Fibroblast of lung (primary cell): ENCODE results near the gene BDP1. TPM values are rescaled to one million over a fixed set of nuclear protein-coding genes. Genes with fewer than 3 reads are reported as not detected.
"Not testable (repeated sequence)": the region's sequence is repeated elsewhere in the genome, so short reads cannot be mapped to it uniquely, and the experiment has no call there.

ENCODE experiments used
- DNase-seq, 2 donors: peaks; one replicate each; pipeline versions ENCODE4 v3.0.0 to v3.0.0-alpha.2; 2010; ENCODE audit warnings: low read depth in 2 of 2
- H2AFZ ChIP-seq: 2 replicates; pipeline ENCODE4 v1.5.1; 2012; ENCODE audit warnings: low read length, control low read depth, inconsistent platforms
- H3K27ac ChIP-seq: 2 replicates; pipeline ENCODE4 v1.5.1; 2011; ENCODE audit warnings: low read length, control low read depth; ENCODE audit not compliant: insufficient read depth
- H3K27me3 ChIP-seq: 2 replicates; pipeline ENCODE4 v1.5.1; 2011; ENCODE audit warnings: mild to moderate bottlenecking, low read length; ENCODE audit not compliant: control insufficient read depth, insufficient read depth
- H3K36me3 ChIP-seq: 2 replicates; pipeline ENCODE4 v1.5.1; 2011; ENCODE audit warnings: low read length; ENCODE audit not compliant: control insufficient read depth, insufficient read depth
- H3K4me1 ChIP-seq: 2 replicates; pipeline ENCODE4 v1.5.1; 2011; ENCODE audit warnings: low read length; ENCODE audit not compliant: control insufficient read depth, insufficient read depth; ENCODE audit errors: extremely low read depth
- H3K4me2 ChIP-seq: 2 replicates; pipeline ENCODE4 v1.5.1; 2011; ENCODE audit warnings: low read length, control low read depth; ENCODE audit not compliant: insufficient read depth; ENCODE audit errors: extremely low read depth
- H3K4me3 ChIP-seq, 4 experiments: fragments of 200-600 bp in 1 of 4; sonication (generic) in 1 of 4; replicated peaks in 1 of 4; 2 replicates each; pipeline ENCODE4 v1.5.1; 2011 to 2016; ENCODE audit warnings: low read length in 4 of 4, low read depth in 3 of 4, mild to moderate bottlenecking in 3 of 4, control low read depth in 2 of 4, inconsistent platforms in 1 of 4, mixed read lengths in 1 of 4; ENCODE audit not compliant: insufficient read depth in 1 of 4; ENCODE audit errors: control extremely low read depth in 1 of 4
- H3K79me2 ChIP-seq: 2 replicates; pipeline ENCODE4 v1.5.1; 2012; ENCODE audit warnings: mild to moderate bottlenecking, low read length, inconsistent platforms; ENCODE audit not compliant: control insufficient read depth, insufficient read depth
- H3K9ac ChIP-seq: 2 replicates; pipeline ENCODE4 v1.5.1; 2011; ENCODE audit warnings: mild to moderate bottlenecking, low read length, control low read depth; ENCODE audit not compliant: insufficient read depth
- H3K9me3 ChIP-seq: 2 replicates; pipeline ENCODE4 v1.5.1; 2012; ENCODE audit warnings: low read depth, low read length; ENCODE audit not compliant: control insufficient read depth, insufficient read depth
- H4K20me1 ChIP-seq: 2 replicates; pipeline ENCODE4 v1.5.1; 2011; ENCODE audit warnings: low read length; ENCODE audit not compliant: control insufficient read depth, insufficient read depth; ENCODE audit errors: extremely low read depth
- EZH2 ChIP-seq: IDR thresholded peaks from 2 replicates; pipeline ENCODE4 v1.5.1; 2012; ENCODE audit warnings: low read length, control low read depth, mild to moderate bottlenecking; ENCODE audit errors: missing control alignments
- polyA plus RNA-seq, 2 donors: library from polyadenylated mRNA; depleted of rRNA in 1 of 2; stranded (reverse) in 1 of 2; unstranded in 1 of 2; fragments of >200 nt; gene quantifications; 2 replicates each; pipeline ENCODE4 v1.2.1, GENCODE V29; 2011 to 2012; ENCODE audit warnings: missing spikeins in 1 of 2
- total RNA-seq: library from RNA; depleted of rRNA; stranded (reverse); fragments of >200 nt; gene quantifications from 2 replicates; pipeline ENCODE4 v1.2.1, GENCODE V29; 2014
- TF ChIP-seq, protein P1 (sequence below), 2 donors: IDR thresholded peaks in 1 of 2; conservative IDR thresholded peaks in 1 of 2; 1 replicate in 1 of 2; 2 replicates in 1 of 2; pipeline ENCODE4 v1.5.1; 2011 to 2012; ENCODE audit warnings: low read length in 2 of 2, control low read depth in 1 of 2, inconsistent platforms in 1 of 2, low read depth in 1 of 2, mild to moderate bottlenecking in 1 of 2

Gene BDP1
- total and polyA plus RNA-seq, 2 donors (not counting 1 experiment from before 2014, with no cell fraction given): 13.3 to 21.3 TPM

DNA sequence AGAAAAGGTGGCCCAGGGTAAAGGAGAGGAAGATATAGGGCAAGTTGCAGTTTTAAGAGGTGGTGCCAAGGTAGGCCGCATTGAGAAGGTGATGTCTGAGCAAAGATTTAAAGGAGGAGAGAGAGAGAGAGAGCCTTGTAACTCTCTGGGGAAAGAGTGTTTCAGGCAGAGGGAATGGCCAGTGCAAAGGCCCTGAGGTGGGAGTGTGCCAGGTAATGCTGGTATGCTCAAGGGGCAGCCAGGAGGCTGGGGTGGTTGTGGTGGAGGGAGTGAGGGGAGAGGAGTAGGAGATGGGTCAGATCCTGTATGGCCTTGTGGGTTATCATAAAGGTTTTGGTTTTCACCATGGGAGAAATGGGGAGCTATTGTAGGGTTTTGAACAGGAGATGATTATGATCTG is 141.6 kb downstream of the BDP1 start:
- Histone ChIP-seq H3K4me2 (no peak overlapping the region), H3K4me1 (peaks cover 14% of the 10 kb centered on the region), H4K20me1 (no peaks in the 10 kb centered on the region), H3K36me3 (no peaks in the 10 kb centered on the region), H3K27ac (no peak overlapping the region), H2AFZ (no peak overlapping the region), H3K9ac (no peak overlapping the region), H3K27me3 (no peaks in the 10 kb centered on the region), H3K4me3 (no peak overlapping the region), H3K9me3 (no peaks in the 10 kb centered on the region), H3K79me2 (no peaks in the 10 kb centered on the region)
- TF ChIP-seq, protein P1, sequence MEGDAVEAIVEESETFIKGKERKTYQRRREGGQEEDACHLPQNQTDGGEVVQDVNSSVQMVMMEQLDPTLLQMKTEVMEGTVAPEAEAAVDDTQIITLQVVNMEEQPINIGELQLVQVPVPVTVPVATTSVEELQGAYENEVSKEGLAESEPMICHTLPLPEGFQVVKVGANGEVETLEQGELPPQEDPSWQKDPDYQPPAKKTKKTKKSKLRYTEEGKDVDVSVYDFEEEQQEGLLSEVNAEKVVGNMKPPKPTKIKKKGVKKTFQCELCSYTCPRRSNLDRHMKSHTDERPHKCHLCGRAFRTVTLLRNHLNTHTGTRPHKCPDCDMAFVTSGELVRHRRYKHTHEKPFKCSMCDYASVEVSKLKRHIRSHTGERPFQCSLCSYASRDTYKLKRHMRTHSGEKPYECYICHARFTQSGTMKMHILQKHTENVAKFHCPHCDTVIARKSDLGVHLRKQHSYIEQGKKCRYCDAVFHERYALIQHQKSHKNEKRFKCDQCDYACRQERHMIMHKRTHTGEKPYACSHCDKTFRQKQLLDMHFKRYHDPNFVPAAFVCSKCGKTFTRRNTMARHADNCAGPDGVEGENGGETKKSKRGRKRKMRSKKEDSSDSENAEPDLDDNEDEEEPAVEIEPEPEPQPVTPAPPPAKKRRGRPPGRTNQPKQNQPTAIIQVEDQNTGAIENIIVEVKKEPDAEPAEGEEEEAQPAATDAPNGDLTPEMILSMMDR (conservative IDR thresholded peaks at IDR 0.05 in 1 of 2, IDR thresholded peaks at IDR 0.05 in 1 of 2; ENCODE audit: low read depth in 1 of 2, low read length in 2 of 2): no peak
- TF ChIP-seq EZH2: no peak
- no peak for DNase-seq

DNA sequence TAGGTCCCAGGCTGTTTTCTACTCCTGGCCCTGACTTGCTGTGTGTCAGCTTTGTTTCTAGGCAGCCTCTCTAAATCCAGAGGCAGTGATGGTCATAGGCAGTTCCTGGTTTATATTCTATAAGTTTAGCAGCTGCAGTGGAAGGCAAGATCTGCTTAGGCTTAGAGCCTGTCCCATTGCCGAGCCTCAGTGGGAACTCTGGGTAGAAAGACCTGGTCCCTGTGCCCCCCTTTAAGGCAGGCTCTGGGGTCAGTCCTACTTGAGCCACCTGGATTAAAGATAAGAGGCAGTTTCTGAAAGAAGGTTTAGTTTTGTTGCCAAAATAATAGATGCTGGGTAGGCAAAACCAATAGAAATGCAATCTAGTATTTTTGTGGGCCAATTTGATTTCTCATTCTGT is 145.3 kb downstream of the BDP1 start:
- Histone ChIP-seq H3K9me3 (no peaks in the 10 kb centered on the region), H3K36me3 (no peaks in the 10 kb centered on the region), H3K4me1 (peaks cover 14% of the 10 kb centered on the region), H2AFZ (no peak overlapping the region), H3K27ac (peak overlapping the region; percentile 46), H3K4me3 (peak overlapping the region in 1 of 4 experiments; percentile 23), H3K27me3 (no peaks in the 10 kb centered on the region), H3K79me2 (no peaks in the 10 kb centered on the region), H3K4me2 (peak overlapping the region; percentile 71), H4K20me1 (no peaks in the 10 kb centered on the region), H3K9ac (no peak overlapping the region)
- no peak for DNase-seq
- TF ChIP-seq, protein P1 (conservative IDR thresholded peaks at IDR 0.05 in 1 of 2, IDR thresholded peaks at IDR 0.05 in 1 of 2; ENCODE audit: low read depth in 1 of 2, low read length in 2 of 2): no peak
- no peak for TF ChIP-seq EZH2

GRCh38 chr5:71601222-71602026 is 146.0 kb downstream of the BDP1 start:
- Histone ChIP-seq H3K27ac (peak overlapping the region; percentile 46), H3K79me2 (no peaks in the 10 kb centered on the region), H3K9me3 (no peaks in the 10 kb centered on the region), H3K27me3 (no peaks in the 10 kb centered on the region), H3K36me3 (no peaks in the 10 kb centered on the region), H3K9ac (no peak overlapping the region), H4K20me1 (no peaks in the 10 kb centered on the region), H2AFZ (no peak overlapping the region), H3K4me2 (peak overlapping the region; percentile 71), H3K4me1 (peaks cover 14% of the 10 kb centered on the region), H3K4me3 (no peak overlapping the region)
- DNase-seq: peak; percentile 96 to 98
- TF ChIP-seq EZH2: no peak
- TF ChIP-seq, protein P1 (conservative IDR thresholded peaks at IDR 0.05 in 1 of 2, IDR thresholded peaks at IDR 0.05 in 1 of 2; ENCODE audit: low read depth in 1 of 2, low read length in 2 of 2): peak; percentile 64 to 76

DNA sequence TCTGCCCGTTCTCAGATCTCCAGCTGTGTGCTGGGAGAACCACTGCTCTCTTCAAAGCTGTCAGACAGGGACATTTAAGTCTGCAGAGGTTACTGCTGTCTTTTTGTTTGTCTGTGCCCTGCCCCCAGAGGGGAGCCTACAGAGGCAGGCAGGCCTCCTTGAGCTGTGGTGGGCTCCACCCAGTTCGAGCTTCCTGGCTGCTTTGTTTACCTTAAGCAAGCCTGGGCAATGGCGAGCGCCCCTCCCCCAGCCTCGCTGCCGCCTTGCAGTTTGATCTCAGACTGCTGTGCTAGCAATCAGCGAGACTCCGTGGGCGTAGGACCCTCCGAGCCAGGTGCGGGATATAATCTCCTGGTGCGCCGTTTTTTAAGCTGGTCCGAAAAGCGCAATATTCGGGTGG is 154.5 kb downstream of the BDP1 start:
- H3K9me3 ChIP-seq, H3K4me2 ChIP-seq, H4K20me1 ChIP-seq, H3K36me3 ChIP-seq, H3K9ac ChIP-seq, DNase-seq, H2AFZ ChIP-seq, H3K4me1 ChIP-seq, H3K4me3 ChIP-seq, H3K79me2 ChIP-seq, H3K27ac ChIP-seq, H3K27me3 ChIP-seq: not testable (repeated sequence)
